BJ (cell line): ENCODE data around the gene AGO4. TPM values are rescaled to one million over a fixed set of nuclear protein-coding genes. Genes with fewer than 3 reads are reported as not detected.

Experiments
- CTCF ChIA-PET: fragments of 350-600 bp; formaldehyde crosslinking; extraction: SDS; loops from one replicate; lab custom pipeline; 2021; ENCODE audit warnings: antibody characterized with exemption, inconsistent platforms; lab: Yijun Ruan, JAX
- POLR2A ChIA-PET: fragments of 300-600 bp; sonication (Branson Sonifier 250); formaldehyde crosslinking; extraction: SDS; loops from one replicate; lab custom pipeline; 2021; ENCODE audit warnings: antibody characterized with exemption; lab: Charles Lee
- DNase-seq: peaks from one replicate; pipeline ENCODE4 v3.0.0-alpha.2; 2011; ENCODE audit warnings: low read depth
- H3K27me3 ChIP-seq: 2 replicates; pipeline ENCODE4 v1.6.0; 2011; ENCODE audit warnings: low read length; ENCODE audit not compliant: control insufficient read depth, insufficient read depth
- H3K36me3 ChIP-seq: 2 replicates; pipeline ENCODE4 v1.5.1; 2011; ENCODE audit warnings: low read length; ENCODE audit not compliant: control insufficient read depth, insufficient read depth
- H3K4me3 ChIP-seq: 2 replicates; pipeline ENCODE4 v1.5.1; 2011; ENCODE audit warnings: low read depth, mild to moderate bottlenecking, control low read depth, low read length
- polyA plus RNA-seq: library from polyadenylated mRNA; depleted of rRNA; stranded (reverse); fragments of >200 nt; gene quantifications from 2 replicates; pipeline ENCODE4 v1.2.3, GENCODE V29; 2011
- TF ChIP-seq, protein P1 (sequence below): IDR thresholded peaks from 2 replicates; pipeline ENCODE4 v1.5.1; 2011; ENCODE audit warnings: low read depth, mild to moderate bottlenecking, control low read depth, inconsistent platforms, low read length, moderate library complexity; ENCODE audit not compliant: insufficient read depth

Gene AGO4
- polyA plus RNA-seq, 1 experiment, result 8.9 TPM

DNA sequence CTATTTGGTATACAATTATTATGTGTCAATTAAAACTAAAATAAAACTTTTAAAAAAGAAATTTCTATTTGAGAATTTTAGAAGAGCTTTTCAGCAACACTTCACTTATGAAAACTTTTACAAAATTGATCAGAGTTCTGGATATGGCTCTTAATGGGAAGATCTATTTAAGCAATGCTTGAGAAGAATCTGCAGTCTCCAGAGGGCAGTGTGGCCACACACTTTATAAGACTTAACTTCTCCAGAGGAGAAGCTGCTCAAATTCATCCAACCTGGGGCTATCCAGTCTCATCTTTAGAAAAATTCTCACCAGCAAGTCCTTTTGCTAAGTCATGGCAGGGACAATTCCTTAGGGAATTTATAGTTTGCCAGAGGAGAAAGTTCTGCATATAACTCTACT lies 50.0 kb downstream of the AGO4 start:
- peaks cover 1% of the 10 kb centered on the region; the same call in 1 of the 2 replicates for H3K36me3 ChIP-seq
- CTCF ChIA-PET, result interaction anchor here (0.7 to 1.7 kb wide), 3 partner anchors 13 to 87 kb away, joined by 3 to 5 read pairs (median 3); partner anchors contain the start of gene AGO1

DNA sequence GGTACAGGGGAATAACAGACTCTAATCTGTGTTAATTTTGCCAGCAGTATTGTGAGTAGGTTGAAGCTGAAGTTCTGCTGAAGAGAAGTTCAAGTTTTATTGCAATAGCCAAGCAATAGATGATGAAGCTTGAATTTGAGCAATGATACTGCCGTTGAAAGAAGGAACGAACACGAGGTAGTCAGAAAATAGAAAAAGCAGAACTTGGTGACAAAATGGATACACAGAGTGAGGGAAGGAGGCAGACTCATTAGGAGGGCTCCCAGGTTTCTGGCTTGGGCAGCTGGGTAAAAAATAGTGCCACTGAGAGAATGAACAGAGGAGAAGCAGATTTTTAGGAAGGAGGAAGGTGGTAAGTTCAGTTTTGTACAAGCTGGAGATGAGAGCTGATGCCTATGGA lies 52.9 kb downstream of the AGO4 start:
- ChIA-PET CTCF (interaction anchor here (1.3 to 4.1 kb wide), 2 partner anchors 9 to 22 kb away, joined by 3 to 18 read pairs; partner anchors contain the start of gene AGO1), POLR2A (no interaction called here)
- Histone ChIP-seq H3K4me3 (no peak overlapping the region), H3K36me3 (peaks cover 1% of the 10 kb centered on the region; the same call in 1 of the 2 replicates), H3K27me3 (no peaks in the 10 kb centered on the region)
- TF ChIP-seq, protein P1, sequence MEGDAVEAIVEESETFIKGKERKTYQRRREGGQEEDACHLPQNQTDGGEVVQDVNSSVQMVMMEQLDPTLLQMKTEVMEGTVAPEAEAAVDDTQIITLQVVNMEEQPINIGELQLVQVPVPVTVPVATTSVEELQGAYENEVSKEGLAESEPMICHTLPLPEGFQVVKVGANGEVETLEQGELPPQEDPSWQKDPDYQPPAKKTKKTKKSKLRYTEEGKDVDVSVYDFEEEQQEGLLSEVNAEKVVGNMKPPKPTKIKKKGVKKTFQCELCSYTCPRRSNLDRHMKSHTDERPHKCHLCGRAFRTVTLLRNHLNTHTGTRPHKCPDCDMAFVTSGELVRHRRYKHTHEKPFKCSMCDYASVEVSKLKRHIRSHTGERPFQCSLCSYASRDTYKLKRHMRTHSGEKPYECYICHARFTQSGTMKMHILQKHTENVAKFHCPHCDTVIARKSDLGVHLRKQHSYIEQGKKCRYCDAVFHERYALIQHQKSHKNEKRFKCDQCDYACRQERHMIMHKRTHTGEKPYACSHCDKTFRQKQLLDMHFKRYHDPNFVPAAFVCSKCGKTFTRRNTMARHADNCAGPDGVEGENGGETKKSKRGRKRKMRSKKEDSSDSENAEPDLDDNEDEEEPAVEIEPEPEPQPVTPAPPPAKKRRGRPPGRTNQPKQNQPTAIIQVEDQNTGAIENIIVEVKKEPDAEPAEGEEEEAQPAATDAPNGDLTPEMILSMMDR, result no peak
- no peak for DNase-seq

More for the DNA sequence above, 50.0 kb downstream of the AGO4 start:
- Histone ChIP-seq H3K4me3 (no peak overlapping the region), H3K27me3 (no peaks in the 10 kb centered on the region)
- TF ChIP-seq, protein P1, result peak; percentile 18; the same call in 1 of the 2 replicates
- no peak for DNase-seq
- POLR2A ChIA-PET, result no interaction called here

DNA sequence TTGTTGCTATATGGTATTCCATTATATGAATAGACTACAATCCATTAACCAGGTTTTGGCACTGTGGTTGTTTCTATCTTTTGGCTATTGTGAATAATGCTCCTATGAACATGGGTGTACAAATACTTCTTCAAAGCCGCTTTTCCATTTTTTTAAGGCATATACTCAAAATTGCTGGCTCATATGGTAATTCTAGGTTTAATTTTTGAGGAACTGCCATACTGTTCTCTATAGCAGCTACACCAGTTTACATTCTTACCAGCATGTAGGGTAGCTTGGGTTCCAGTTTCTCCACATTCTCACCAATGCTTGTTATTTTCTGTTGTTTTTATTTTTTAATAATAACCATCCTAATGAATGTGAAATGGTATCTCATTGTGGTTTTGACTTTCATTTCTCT lies 55.3 kb downstream of the AGO4 start:
- H3K4me3 ChIP-seq, result no peak overlapping the region
- POLR2A ChIA-PET, result no interaction called here
- TF ChIP-seq, protein P1, result no peak
- peaks cover 1% of the 10 kb centered on the region; the same call in 1 of the 2 replicates for H3K36me3 ChIP-seq
- CTCF ChIA-PET, result interaction anchor here (4.1 kb wide), 1 partner anchor 19 kb away, joined by 18 read pairs; the partner anchor contains the start of gene AGO1
- no peak for DNase-seq
- no peaks in the 10 kb centered on the region for H3K27me3 ChIP-seq

DNA sequence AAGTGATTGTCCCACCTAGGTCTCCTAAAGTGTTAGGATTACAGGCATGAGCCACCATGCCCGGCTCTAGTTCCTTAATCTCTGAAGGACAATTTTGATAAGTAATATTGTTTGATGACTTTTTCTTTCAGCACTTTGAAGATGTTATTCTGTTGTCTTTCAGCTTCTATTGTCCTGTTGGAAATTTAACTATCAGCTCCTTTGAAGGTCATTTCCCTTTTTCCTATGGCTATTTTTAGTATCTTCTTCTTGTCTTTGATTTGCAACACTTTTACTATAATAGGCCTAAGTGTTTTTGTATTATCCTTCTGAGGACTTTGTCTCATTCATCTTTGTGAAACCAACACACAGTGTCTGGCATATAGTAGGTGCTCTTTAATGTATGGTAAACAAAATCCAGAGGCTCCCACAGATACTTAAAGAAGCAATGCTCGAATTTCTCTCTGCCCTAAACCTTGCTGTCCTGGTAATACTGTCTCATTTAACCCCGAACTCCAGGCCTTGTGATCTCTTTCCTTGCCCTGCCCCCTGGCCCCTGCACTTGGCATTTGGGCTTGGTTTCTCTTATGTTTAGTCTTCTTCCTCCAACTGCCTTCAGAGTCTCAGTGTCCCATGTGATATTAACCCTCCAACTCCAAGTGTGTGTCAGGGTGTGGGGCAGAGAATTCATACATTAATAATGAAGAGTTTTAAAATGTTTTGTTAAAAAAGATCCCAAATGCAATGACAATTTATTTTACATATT lies 56.2 kb downstream of the AGO4 start:
- no peak overlapping the region for H3K4me3 ChIP-seq
- ChIA-PET POLR2A (no interaction called here), CTCF (interaction anchor here (4.1 kb wide), 1 partner anchor 18 kb away, joined by 18 read pairs; the partner anchor contains the start of gene AGO1)
- H3K27me3 ChIP-seq, result no peaks in the 10 kb centered on the region
- no peak for DNase-seq
- peaks cover 1% of the 10 kb centered on the region; the same call in 1 of the 2 replicates for H3K36me3 ChIP-seq
- TF ChIP-seq, protein P1, result no peak

DNA sequence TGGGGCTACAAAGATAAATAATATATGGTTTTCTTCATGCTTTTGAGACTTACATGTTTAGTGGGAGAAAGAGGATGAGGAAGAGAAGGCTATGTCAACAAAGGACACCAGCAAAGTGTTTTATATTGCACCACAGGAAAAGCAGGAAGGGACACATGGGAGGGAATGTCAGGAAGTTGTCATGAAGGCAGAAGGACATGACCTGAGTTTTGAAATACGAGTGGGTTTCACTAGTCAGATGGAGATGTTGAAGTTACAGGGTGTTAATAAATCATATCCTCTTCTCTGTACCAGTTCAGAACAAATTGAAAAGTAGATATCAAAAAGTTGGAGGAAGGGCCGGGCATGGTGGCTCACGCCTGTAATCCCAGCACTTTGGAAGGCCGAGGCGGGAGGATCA lies 57.0 kb downstream of the AGO4 start:
- TF ChIP-seq, protein P1, result no peak
- CTCF ChIA-PET, result no interaction called here
- no peaks in the 10 kb centered on the region for H3K27me3 ChIP-seq
- H3K36me3 ChIP-seq, result no peaks in the 10 kb centered on the region
- POLR2A ChIA-PET, result no interaction called here
- H3K4me3 ChIP-seq, result no peak overlapping the region
- no peak for DNase-seq
